ENCODE results near the gene JCHAIN. TPM values are rescaled to one million over a fixed set of nuclear protein-coding genes. Genes with fewer than 3 reads are reported as not detected.
"Not testable (repeated sequence)": the region's sequence is repeated elsewhere in the genome, so short reads cannot be mapped to it uniquely, and the experiment has no call there.

JCHAIN gene
- total and polyA plus RNA-seq, 2 of the 13 experiments (the other 11 are each of a cell fraction or from before 2014, with no cell fraction given): not detected

DNA sequence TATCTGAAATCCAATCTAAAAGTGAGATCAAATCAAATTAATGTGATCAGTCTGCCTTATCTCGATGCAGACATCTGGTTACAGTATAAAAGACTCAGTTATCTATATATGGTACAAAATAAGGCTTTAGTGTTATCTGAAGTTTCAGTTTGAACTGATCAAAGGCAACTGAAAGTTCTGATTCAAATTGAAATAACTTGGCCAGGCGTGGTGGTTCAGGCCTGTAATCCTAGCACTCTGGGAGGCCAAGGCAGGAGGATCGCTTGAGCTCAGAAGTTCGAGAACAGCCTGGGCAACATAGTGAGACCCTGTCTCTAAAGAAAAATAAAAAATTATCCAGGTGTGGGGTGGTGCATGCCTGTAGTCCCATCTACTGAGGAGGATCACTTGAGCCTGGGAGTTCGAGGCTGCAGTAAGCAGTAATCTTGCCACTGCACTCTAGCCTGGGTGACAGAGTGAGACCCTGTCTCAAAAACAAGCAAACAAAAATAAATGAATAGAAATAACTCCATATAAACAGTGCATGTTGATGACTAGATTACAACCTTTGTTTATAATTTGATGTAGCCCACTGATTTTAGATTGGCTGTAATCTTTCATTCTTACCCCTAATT is 4.9 kb downstream of the JCHAIN start:
- ATAC-seq; H3K9ac ChIP-seq (ENCODE audit: insufficient read depth, low read depth, low read length); H3K79me2 ChIP-seq (ENCODE audit: insufficient read depth, low read length); intact Hi-C loops (cut with micrococcal nuclease; ENCODE audit: unreplicated experiment); FAIRE-seq; POLR2A ChIA-PET; DNase-seq (ENCODE audit: low spot score); H2AFZ ChIP-seq (ENCODE audit: low read length); H3K27ac ChIP-seq (ENCODE audit: extremely low read length, insufficient read depth, low read length); H3K9me3 ChIP-seq (ENCODE audit: low read length); BruUV-seq (replicated peaks); H3K4me1 ChIP-seq (ENCODE audit: insufficient read depth, low read length); H3K4me3 ChIP-seq (replicated peaks in 1 of 3; ENCODE audit: insufficient read depth in 1 of 3, low read depth in 2 of 3, low read length in 3 of 3); CTCF ChIA-PET (ENCODE audit: low intra/inter-chr PET ratio, low total read pairs); H3K27me3 ChIP-seq (ENCODE audit: control insufficient read depth in 1 of 2, insufficient read depth in 2 of 2, low read length in 2 of 2); H3K4me2 ChIP-seq (ENCODE audit: low read depth, low read length); H3K36me3 ChIP-seq (replicated peaks in 1 of 2; ENCODE audit: control insufficient read depth in 1 of 2, insufficient read depth in 2 of 2, low read length in 2 of 2); H4K20me1 ChIP-seq (ENCODE audit: insufficient read depth, low read length): not testable (repeated sequence)
- in situ Hi-C loops (cut with HindIII; ENCODE audit: extremely low pct_ligation_motif_present, low pct_unique_long_range_greater_than_20kb): loop anchor here (25.0 kb wide), 2 partner anchors 351 to 1051 kb away; no protein-coding TSS in a partner anchor
- WGBS (ENCODE audit: low lambda C conversion rate): 42% methylated on average over 5 of the region's 5 CpGs

DNA sequence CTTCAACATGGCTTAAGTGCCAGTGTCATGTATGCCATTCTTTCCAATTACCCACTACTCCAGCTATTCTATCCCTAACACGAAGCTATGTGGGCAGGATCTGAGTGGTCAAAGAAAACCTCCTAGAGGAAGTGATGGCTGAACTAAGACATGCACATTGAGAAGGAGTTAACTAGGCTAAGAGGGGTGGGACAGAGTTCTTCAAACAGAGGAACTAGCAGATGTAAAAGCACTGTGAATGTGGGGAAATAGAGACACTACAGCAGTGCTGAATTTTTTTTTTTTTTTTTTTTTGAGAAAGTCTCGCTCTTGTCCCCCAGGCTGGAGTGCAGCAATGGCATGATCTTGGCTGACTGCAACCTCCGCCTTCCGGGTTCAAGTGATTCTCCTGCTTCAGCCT is 6.2 kb downstream of the JCHAIN start:
- H3K36me3 ChIP-seq (replicated peaks in 1 of 2; ENCODE audit: control insufficient read depth in 1 of 2, insufficient read depth in 2 of 2, low read length in 2 of 2): no peaks in the 10 kb centered on the region
- ChIA-PET CTCF (ENCODE audit: low intra/inter-chr PET ratio, low total read pairs) (no interaction called here), POLR2A (no interaction called here)
- H3K79me2 ChIP-seq (ENCODE audit: insufficient read depth, low read length): no peaks in the 10 kb centered on the region
- FAIRE-seq (no peak), DNase-seq (ENCODE audit: low spot score) (no peak), ATAC-seq (no peak)
- no peak overlapping the region for H3K9ac ChIP-seq (ENCODE audit: insufficient read depth, low read depth, low read length)
- intact Hi-C loops (cut with micrococcal nuclease; ENCODE audit: unreplicated experiment) (no loop called here), in situ Hi-C loops (cut with HindIII; ENCODE audit: extremely low pct_ligation_motif_present, low pct_unique_long_range_greater_than_20kb) (loop anchor here (25.0 kb wide), 2 partner anchors 352 to 1052 kb away; no protein-coding TSS in a partner anchor)
- no peak overlapping the region for H2AFZ ChIP-seq (ENCODE audit: low read length)
- TF ChIP-seq ZNF143 (CRISPR knock-in tag; IDR thresholded peaks at IDR 0.05) (no peak), ETV5 (CRISPR knock-in tag; IDR thresholded peaks at IDR 0.05; ENCODE audit: borderline replicate concordance) (no peak), ZC3H4 (CRISPR knock-in tag; IDR thresholded peaks at IDR 0.05; ENCODE audit: borderline replicate concordance) (no peak), ATRX (CRISPR knock-in tag; IDR thresholded peaks at IDR 0.05; ENCODE audit: borderline replicate concordance) (no peak), KDM2A (CRISPR knock-in tag; IDR thresholded peaks at IDR 0.05; ENCODE audit: borderline replicate concordance, low read depth) (no peak), FOXO1 (CRISPR knock-in tag; IDR thresholded peaks at IDR 0.05) (no peak), ZNF235 (CRISPR knock-in tag; IDR thresholded peaks at IDR 0.05; ENCODE audit: borderline replicate concordance) (no peak), MTF2 (CRISPR knock-in tag; IDR thresholded peaks at IDR 0.05; ENCODE audit: borderline replicate concordance) (no peak), DNMT3B (CRISPR knock-in tag; conservative IDR thresholded peaks at IDR 0.05) (no peak)
- TF ChIP-seq, protein P1, sequence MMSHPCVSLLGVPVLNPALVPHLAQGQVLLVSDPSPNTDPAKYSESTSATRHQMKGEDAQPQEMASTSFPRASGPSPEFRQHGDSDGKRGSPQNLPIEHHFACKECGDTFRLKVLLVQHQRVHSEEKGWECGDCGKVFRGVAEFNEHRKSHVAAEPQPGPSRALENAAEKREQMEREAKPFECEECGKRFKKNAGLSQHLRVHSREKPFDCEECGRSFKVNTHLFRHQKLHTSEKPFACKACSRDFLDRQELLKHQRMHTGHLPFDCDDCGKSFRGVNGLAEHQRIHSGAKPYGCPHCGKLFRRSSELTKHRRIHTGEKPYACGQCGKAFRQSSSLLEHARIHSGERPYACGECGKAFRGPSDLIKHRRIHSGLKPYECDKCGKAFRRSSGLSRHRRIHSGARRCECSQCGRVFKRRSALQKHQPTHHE (CRISPR knock-in tag; IDR thresholded peaks at IDR 0.05; ENCODE audit: borderline replicate concordance): no peak
- TF ChIP-seq, protein P2, sequence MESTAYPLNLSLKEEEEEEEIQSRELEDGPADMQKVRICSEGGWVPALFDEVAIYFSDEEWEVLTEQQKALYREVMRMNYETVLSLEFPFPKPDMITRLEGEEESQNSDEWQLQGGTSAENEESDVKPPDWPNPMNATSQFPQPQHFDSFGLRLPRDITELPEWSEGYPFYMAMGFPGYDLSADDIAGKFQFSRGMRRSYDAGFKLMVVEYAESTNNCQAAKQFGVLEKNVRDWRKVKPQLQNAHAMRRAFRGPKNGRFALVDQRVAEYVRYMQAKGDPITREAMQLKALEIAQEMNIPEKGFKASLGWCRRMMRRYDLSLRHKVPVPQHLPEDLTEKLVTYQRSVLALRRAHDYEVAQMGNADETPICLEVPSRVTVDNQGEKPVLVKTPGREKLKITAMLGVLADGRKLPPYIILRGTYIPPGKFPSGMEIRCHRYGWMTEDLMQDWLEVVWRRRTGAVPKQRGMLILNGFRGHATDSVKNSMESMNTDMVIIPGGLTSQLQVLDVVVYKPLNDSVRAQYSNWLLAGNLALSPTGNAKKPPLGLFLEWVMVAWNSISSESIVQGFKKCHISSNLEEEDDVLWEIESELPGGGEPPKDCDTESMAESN (CRISPR knock-in tag; conservative IDR thresholded peaks at IDR 0.05): no peak
- TF ChIP-seq, protein P3, sequence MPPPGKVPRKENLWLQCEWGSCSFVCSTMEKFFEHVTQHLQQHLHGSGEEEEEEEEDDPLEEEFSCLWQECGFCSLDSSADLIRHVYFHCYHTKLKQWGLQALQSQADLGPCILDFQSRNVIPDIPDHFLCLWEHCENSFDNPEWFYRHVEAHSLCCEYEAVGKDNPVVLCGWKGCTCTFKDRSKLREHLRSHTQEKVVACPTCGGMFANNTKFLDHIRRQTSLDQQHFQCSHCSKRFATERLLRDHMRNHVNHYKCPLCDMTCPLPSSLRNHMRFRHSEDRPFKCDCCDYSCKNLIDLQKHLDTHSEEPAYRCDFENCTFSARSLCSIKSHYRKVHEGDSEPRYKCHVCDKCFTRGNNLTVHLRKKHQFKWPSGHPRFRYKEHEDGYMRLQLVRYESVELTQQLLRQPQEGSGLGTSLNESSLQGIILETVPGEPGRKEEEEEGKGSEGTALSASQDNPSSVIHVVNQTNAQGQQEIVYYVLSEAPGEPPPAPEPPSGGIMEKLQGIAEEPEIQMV (CRISPR knock-in tag; IDR thresholded peaks at IDR 0.05; ENCODE audit: low read depth): no peak
- H3K4me3 ChIP-seq (replicated peaks in 1 of 3; ENCODE audit: insufficient read depth in 1 of 3, low read depth in 2 of 3, low read length in 3 of 3): no peak overlapping the region
- no peaks in the 10 kb centered on the region for H3K9me3 ChIP-seq (ENCODE audit: low read length)
- no peaks in the 10 kb centered on the region for H3K4me1 ChIP-seq (ENCODE audit: insufficient read depth, low read length)
- no peaks in the 10 kb centered on the region for H3K27me3 ChIP-seq (ENCODE audit: control insufficient read depth in 1 of 2, insufficient read depth in 2 of 2, low read length in 2 of 2)
- no TSS peak for BruUV-seq (replicated peaks)
- H3K4me2 ChIP-seq (ENCODE audit: low read depth, low read length): no peak overlapping the region
- H3K27ac ChIP-seq (ENCODE audit: extremely low read length, insufficient read depth, low read length): no peak overlapping the region
- no peaks in the 10 kb centered on the region for H4K20me1 ChIP-seq (ENCODE audit: insufficient read depth, low read length)
- WGBS (ENCODE audit: low lambda C conversion rate): 37% methylated on average over 4 of the region's 4 CpGs
